ENCODE measurements around the gene SYNGR3.

SYNGR3 gene

DNA sequence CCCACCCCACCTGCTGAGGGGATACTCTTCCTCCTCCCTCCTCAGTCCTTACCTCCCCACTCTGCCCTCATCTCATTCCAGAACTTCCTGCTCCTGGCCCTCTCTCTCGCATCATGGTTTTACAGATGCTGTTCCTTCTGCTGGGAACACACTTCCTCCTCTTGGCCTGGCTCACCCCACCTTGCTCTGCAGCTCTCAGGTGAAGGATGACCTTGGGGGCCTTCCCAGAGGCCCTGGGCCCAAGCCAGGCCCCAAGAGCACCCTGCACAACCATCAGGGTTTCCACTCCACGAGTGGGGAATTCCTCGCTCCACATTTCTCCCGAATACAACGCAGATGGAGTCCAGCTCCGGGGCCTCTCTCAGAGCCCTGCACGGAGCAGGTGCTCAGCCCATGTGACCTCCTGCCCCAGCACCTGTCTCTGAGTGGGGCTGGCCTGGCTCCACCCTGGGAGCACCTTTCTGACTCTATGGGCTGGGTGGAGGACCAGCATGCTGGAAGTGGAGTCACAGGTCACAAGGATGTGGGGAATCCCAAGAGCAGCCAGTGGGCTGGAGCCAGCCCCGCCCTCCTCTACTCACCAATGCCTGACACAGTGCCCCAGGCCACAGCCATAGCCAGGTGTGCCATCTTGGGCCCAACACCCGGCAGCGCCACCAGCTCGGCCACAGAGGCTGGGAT is 53.4 kb downstream of the SYNGR3 start:
- DNase-seq = peak; percentile 68

Data from NCI-H774 (cell line).